Uterus (tissue), 4 donors: ENCODE measurements around the gene XKRX. TPM values are rescaled to one million over a fixed set of nuclear protein-coding genes. Genes with fewer than 3 reads are reported as not detected.

Experiments
- DNase-seq, 2 donors: peaks; one replicate each; pipeline ENCODE4 v3.0.0-alpha.2; 2019 to 2020
- H3K27ac ChIP-seq, 2 donors: fragments of 200-600 bp; sonication (generic); 1 replicate in 1 of 2; 2 replicates in 1 of 2; pipeline ENCODE4 v1.5.1; 2016 to 2018
- H3K27me3 ChIP-seq, 2 donors: fragments of 200-600 bp; sonication (generic); one replicate each; pipeline ENCODE4 v1.5.1; 2018 to 2019; ENCODE audit warnings: control low read depth in 1 of 2
- H3K36me3 ChIP-seq, 2 donors: fragments of 200-600 bp; sonication (generic); one replicate each; pipeline ENCODE4 v1.5.1; 2019; ENCODE audit warnings: control low read depth in 1 of 2
- H3K4me1 ChIP-seq, 2 donors: fragments of 200-600 bp; sonication (generic); one replicate each; pipeline ENCODE4 v1.5.1; 2018 to 2019; ENCODE audit warnings: control low read depth in 1 of 2
- H3K4me3 ChIP-seq, 2 donors: fragments of 200-600 bp; sonication (generic); 1 replicate in 1 of 2; 2 replicates in 1 of 2; pipeline ENCODE4 v1.5.1; 2018 to 2019; ENCODE audit warnings: mild to moderate bottlenecking in 1 of 2
- H3K9me3 ChIP-seq, 2 donors: fragments of 200-600 bp; sonication (generic); one replicate each; pipeline ENCODE4 v1.5.1; 2019; ENCODE audit warnings: control low read depth in 1 of 2
- POLR2A ChIP-seq, 2 donors: fragments of 450-650 bp; IDR thresholded peaks; one replicate each; pipeline ENCODE4 v1.6.1; 2016; ENCODE audit warnings: antibody characterized with exemption in 2 of 2, mild to moderate bottlenecking in 1 of 2, moderate library complexity in 1 of 2
- intact Hi-C: fragments of 100-400 bp; cut with DNase I; formaldehyde crosslinking; loops from one replicate; pipeline ENCODE4 v1.15.1; 2023; ENCODE audit warnings: low total_unique reads
- total RNA-seq, 4 donors: library from RNA; depleted of rRNA in 3 of 4; stranded (reverse); fragments of >200 nt in 3 of 4; gene quantifications; one replicate each; pipeline versions ENCODE4 v1.1.0 to v1.2.4, GENCODE V29; 2014 to 2023
- TF ChIP-seq, protein P1 (sequence below), 4 experiments: fragments of 200-600 bp in 2 of 4; fragments of 450-650 bp in 2 of 4; sonication (generic) in 2 of 4; IDR thresholded peaks; one replicate each; pipeline ENCODE4 v1.5.1; 2016 to 2019; ENCODE audit warnings: antibody characterized with exemption in 4 of 4, mild to moderate bottlenecking in 2 of 4, moderate library complexity in 1 of 4
- donor health status: DM: yes; HTN: yes; CAD: no.

XKRX gene
- total RNA-seq: 1 to 10 TPM in 1 of 4 donors, under 1 TPM in 2, not detected in 1; 0.24 to 1.3 (median 0.59) TPM

DNA sequence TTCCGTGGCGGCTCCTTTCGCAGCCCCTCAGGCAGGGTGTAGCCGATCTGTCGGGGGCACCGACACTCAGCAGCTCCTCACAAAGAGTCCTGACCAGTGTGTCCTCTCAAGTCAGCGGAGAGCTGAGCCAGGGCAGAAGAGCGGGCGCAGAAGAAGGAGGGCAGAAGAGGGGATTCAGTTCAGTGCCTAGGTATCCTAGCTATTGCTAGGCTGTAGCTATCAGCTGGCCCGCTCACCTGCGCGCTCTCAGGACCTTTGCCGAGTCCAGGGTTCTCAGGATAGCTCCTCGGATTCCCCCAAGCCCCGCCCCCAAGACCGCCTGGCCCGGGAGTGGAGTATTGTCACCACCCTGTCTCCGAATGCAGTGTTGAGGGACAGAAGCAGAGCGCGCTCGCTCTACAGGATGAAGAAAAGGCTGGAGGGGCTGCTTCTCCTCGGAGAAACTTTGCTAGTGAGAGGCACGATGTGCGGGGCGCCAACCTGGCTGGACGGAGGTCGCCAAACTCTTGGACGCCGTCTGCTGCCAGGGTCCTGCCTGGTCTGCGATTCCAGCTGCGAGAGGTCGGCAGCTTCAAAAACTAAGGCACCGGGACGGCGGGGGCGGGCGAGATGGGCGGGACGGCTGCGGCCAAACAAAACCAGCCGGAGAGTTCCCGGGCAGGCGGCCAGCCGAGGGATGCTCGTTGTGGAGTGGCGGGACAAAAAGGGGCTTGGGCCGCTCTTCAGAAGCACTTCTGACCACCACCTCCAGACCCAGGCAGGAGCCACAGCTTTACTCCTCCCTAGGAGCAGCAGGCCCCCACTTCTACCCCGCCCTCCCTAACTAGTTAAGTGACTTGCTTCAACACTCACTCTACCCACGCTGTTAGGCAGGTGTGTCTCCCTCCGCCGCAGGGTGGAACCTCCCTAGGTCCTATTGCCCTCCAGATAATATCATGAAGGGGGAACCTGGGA is at the start of gene XKRX:
Gene XKRX (minus strand): TSS at position 258 of the 954 bp plus-strand sequence. CDS start 613 bp downstream, outside the sequence.
- Histone ChIP-seq H3K9me3 (no peaks in the 10 kb centered on the region), H3K27me3 (no peaks in the 10 kb centered on the region), H3K27ac (no peak within 1 kb of the TSS), H3K4me3 (peak within 1 kb of the TSS; percentile 25 to 27), H3K4me1 (no peaks in the 10 kb centered on the region), H3K36me3 (no peaks in the 10 kb centered on the region)
- intact Hi-C loops: no loop called here
- peak; percentile 18 to 19 for DNase-seq
- TF ChIP-seq, protein P1, sequence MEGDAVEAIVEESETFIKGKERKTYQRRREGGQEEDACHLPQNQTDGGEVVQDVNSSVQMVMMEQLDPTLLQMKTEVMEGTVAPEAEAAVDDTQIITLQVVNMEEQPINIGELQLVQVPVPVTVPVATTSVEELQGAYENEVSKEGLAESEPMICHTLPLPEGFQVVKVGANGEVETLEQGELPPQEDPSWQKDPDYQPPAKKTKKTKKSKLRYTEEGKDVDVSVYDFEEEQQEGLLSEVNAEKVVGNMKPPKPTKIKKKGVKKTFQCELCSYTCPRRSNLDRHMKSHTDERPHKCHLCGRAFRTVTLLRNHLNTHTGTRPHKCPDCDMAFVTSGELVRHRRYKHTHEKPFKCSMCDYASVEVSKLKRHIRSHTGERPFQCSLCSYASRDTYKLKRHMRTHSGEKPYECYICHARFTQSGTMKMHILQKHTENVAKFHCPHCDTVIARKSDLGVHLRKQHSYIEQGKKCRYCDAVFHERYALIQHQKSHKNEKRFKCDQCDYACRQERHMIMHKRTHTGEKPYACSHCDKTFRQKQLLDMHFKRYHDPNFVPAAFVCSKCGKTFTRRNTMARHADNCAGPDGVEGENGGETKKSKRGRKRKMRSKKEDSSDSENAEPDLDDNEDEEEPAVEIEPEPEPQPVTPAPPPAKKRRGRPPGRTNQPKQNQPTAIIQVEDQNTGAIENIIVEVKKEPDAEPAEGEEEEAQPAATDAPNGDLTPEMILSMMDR (IDR thresholded peaks at IDR 0.05): no peak
- no peak for TF ChIP-seq POLR2A (IDR thresholded peaks at IDR 0.05)

DNA sequence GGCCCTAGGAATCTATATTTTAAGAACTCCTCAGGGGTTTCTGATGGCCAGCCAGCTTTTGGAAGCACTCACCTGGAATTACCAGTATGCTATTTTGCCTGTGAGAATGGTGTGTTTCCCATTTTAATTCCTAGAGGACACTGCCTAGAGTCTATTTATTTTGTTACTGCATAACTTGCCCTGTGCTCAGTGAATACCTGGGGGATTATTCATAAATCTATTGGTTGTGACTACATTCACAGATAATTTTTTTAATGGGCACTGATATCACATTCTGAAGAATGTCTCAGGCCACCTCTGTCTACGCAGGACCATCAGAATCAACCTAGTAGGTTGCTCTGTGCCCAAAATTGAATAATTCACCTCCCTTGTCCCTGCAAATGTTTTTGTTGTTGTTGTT is 47.5 kb upstream of the XKRX start:
- Histone ChIP-seq H3K9me3 (no peaks in the 10 kb centered on the region), H3K27ac (no peak overlapping the region), H3K4me1 (no peaks in the 10 kb centered on the region), H3K27me3 (no peaks in the 10 kb centered on the region), H3K36me3 (no peaks in the 10 kb centered on the region), H3K4me3 (no peak overlapping the region)
- intact Hi-C loops: no loop called here
- DNase-seq: no peak
- TF ChIP-seq, protein P1 (IDR thresholded peaks at IDR 0.05): no peak
- no peak for TF ChIP-seq POLR2A (IDR thresholded peaks at IDR 0.05)

DNA sequence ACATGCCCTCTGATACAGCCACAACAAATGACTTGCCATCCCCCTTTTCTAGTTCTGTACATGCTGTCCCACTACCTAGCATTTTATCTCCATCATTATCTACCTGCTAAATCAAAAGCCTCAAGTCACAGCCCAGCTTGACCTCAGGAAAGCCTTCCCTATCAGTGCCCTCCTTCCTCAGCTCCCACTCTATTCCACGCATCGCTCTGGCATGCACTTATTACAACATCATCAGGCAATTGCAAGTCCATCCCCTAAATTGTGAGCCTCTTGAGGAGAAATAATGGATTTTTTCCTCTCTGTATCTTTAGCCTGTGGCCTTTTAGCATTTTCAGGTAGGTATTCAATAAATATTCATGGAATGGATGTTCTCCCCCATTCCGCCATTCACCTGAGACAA is 46.5 kb upstream of the XKRX start:
- no peak for DNase-seq

DNA sequence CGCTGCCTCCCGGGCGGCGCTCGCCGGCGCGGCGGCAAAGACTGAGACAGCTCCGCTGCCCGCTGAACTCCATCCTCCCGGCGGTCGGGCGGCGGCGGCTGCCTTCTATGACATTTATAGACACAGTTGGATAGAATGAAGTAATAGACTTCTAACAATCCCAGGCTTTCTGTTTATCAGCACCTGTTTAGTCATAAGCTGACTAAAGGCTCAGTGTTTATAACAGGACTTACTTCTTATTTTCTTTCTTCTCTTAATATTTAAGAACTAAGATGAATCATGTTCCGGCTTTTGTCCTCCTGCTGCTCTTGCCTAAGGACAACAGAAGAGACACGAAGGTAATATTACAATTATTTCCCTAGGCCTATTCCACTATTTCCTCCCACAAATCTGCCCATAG is 44.7 kb upstream of the XKRX start:
- no peak for DNase-seq
- H3K4me3 ChIP-seq: no peak overlapping the region

More for the DNA sequence above, 46.5 kb upstream of the XKRX start:
- no peak overlapping the region for H3K27ac ChIP-seq
- intact Hi-C loops: no loop called here
- TF ChIP-seq POLR2A (IDR thresholded peaks at IDR 0.05): no peak
- no peaks in the 10 kb centered on the region for H3K4me1 ChIP-seq
- no peaks in the 10 kb centered on the region for H3K9me3 ChIP-seq
- no peak overlapping the region for H3K4me3 ChIP-seq
- H3K27me3 ChIP-seq: no peaks in the 10 kb centered on the region
- H3K36me3 ChIP-seq: no peaks in the 10 kb centered on the region

DNA sequence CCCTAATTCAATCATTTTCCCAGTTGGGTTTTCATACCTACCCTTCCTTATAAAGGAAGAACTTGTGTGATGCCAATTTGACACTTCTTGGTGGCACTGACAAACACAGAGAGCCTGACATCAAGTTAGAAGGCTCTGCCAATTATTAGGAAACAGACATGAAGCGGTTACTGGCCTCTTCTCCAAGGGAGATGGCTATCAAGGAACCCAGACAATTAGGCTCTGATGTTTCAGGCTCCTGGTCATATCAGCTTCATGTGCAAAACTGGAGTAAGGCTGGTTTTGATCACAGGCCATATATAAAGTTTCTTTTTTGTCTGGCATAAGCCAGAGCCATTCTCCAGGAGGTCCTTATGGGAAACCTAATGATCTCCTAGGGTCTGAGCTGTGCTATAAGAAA is 41.2 kb upstream of the XKRX start:
- Histone ChIP-seq H3K4me1 (no peaks in the 10 kb centered on the region), H3K27ac (no peak overlapping the region), H3K27me3 (no peaks in the 10 kb centered on the region), H3K36me3 (no peaks in the 10 kb centered on the region), H3K4me3 (no peak overlapping the region), H3K9me3 (no peaks in the 10 kb centered on the region)
- TF ChIP-seq, protein P1 (IDR thresholded peaks at IDR 0.05): no peak
- TF ChIP-seq POLR2A (IDR thresholded peaks at IDR 0.05): no peak
- intact Hi-C loops: no loop called here
- no peak for DNase-seq

More for the DNA sequence above, 44.7 kb upstream of the XKRX start:
- no peak overlapping the region for H3K27ac ChIP-seq
- no peaks in the 10 kb centered on the region for H3K4me1 ChIP-seq
- TF ChIP-seq, protein P1 (IDR thresholded peaks at IDR 0.05): no peak
- no peak for TF ChIP-seq POLR2A (IDR thresholded peaks at IDR 0.05)
- no peaks in the 10 kb centered on the region for H3K36me3 ChIP-seq
- intact Hi-C loops: no loop called here
- no peaks in the 10 kb centered on the region for H3K9me3 ChIP-seq
- no peaks in the 10 kb centered on the region for H3K27me3 ChIP-seq
